Endothelial cell of umbilical vein (primary cell): ENCODE measurements around the gene RAB36. TPM values are rescaled to one million over a fixed set of nuclear protein-coding genes. Genes with fewer than 3 reads are reported as not detected.
A peak's percentile ranks its signal among the peaks of the same experiment; 100 is the strongest.

Source experiments
- Bru-seq: library from RNA; stranded (reverse); fragments of 400-500 nt; gene quantifications from one replicate; lab custom pipeline; 2021; lab: Mats Ljungman, UMichigan
- BruChase-seq, 2 experiments: library from RNA; stranded (reverse); fragments of 400-500 nt; gene quantifications; one replicate each; lab custom pipeline; 2021; lab: Mats Ljungman, UMichigan
- BruUV-seq: library from RNA; stranded (reverse); fragments of 400-500 nt; replicated peaks from 2 replicates; lab custom pipeline; 2021; lab: Mats Ljungman, UMichigan
- CTCF ChIA-PET: fragments of 300-600, 350-600 bp; sonication (Branson Sonifier 250); formaldehyde crosslinking; loops from one replicate; lab custom pipeline; 2021; ENCODE audit warnings: antibody characterized with exemption, inconsistent platforms; lab: Charles Lee
- POLR2A ChIA-PET: fragments of 300-600, 350-600 bp; sonication (Branson Sonifier 250); formaldehyde crosslinking; loops from one replicate; lab custom pipeline; 2021; ENCODE audit warnings: antibody characterized with exemption, inconsistent platforms; lab: Charles Lee
- DNase-seq: peaks from one replicate; pipeline ENCODE4 v3.0.0-alpha.2; 2011; ENCODE audit warnings: low read depth, low spot score
- FAIRE-seq: peaks from 2 replicates; lab custom pipeline; 2011; peaks lifted over from hg19 to GRCh38; lab: Jason Lieb, UNC
- H2AFZ ChIP-seq: 2 replicates; pipeline ENCODE4 v1.6.0; 2012; ENCODE audit warnings: low read depth, low read length, control low read depth, inconsistent platforms
- H3K27ac ChIP-seq: 2 replicates; pipeline ENCODE4 v1.5.1; 2011; ENCODE audit warnings: low read depth, mild to moderate bottlenecking, control low read depth, low read length, moderate library complexity; ENCODE audit not compliant: insufficient read depth
- H3K27me3 ChIP-seq, 2 experiments: 2 replicates each; pipeline versions ENCODE4 v1.6.0 to v1.6.1; 2011; ENCODE audit warnings: low read length in 2 of 2, mixed read lengths in 1 of 2; ENCODE audit not compliant: control insufficient read depth in 2 of 2, insufficient read depth in 2 of 2
- H3K36me3 ChIP-seq, 2 experiments: 2 replicates in 1 of 2; 3 replicates in 1 of 2; pipeline ENCODE4 v1.5.1; 2011; ENCODE audit warnings: low read length in 2 of 2, mild to moderate bottlenecking in 1 of 2, moderate library complexity in 1 of 2; ENCODE audit not compliant: control insufficient read depth in 2 of 2, insufficient read depth in 2 of 2; ENCODE audit errors: extremely low read depth in 1 of 2
- H3K4me1 ChIP-seq: 3 replicates; pipeline ENCODE4 v1.5.1; 2011; ENCODE audit warnings: mild to moderate bottlenecking, low read length; ENCODE audit not compliant: control insufficient read depth, insufficient read depth; ENCODE audit errors: extremely low read depth
- H3K4me2 ChIP-seq: 2 replicates; pipeline ENCODE4 v1.6.1; 2011; ENCODE audit warnings: low read length, control low read depth, mixed read lengths; ENCODE audit not compliant: insufficient read depth
- H3K4me3 ChIP-seq, 3 experiments: fragments of 200-600 bp in 1 of 3; sonication (generic), shearing (Covaris generic) in 1 of 3; replicated peaks in 1 of 3; 2 replicates each; pipeline ENCODE4 v1.5.1; 2011 to 2016; ENCODE audit warnings: control low read depth in 3 of 3, low read length in 3 of 3, mild to moderate bottlenecking in 2 of 3, inconsistent platforms in 1 of 3, low read depth in 1 of 3, moderate library complexity in 1 of 3; ENCODE audit not compliant: insufficient read depth in 1 of 3
- H3K79me2 ChIP-seq: 2 replicates; pipeline ENCODE4 v1.6.0; 2012; ENCODE audit warnings: low read length, inconsistent platforms; ENCODE audit not compliant: control insufficient read depth, insufficient read depth
- H3K9ac ChIP-seq: replicated peaks from 2 replicates; pipeline ENCODE3; 2011; ENCODE audit warnings: low read length, control low read depth; ENCODE audit not compliant: insufficient read depth; ENCODE audit errors: extremely low read depth
- H3K9me1 ChIP-seq: replicated peaks from 3 replicates; pipeline ENCODE4 v1.6.0; 2011; ENCODE audit warnings: mild to moderate bottlenecking, low read length; ENCODE audit not compliant: control insufficient read depth, insufficient read depth; ENCODE audit errors: extremely low read depth
- H3K9me3 ChIP-seq: replicated peaks from 2 replicates; pipeline ENCODE4 v1.5.1; 2012; ENCODE audit warnings: low read length, inconsistent platforms; ENCODE audit not compliant: control insufficient read depth, insufficient read depth
- H4K20me1 ChIP-seq: replicated peaks from 2 replicates; pipeline ENCODE3; 2011; ENCODE audit warnings: mild to moderate bottlenecking, low read length; ENCODE audit not compliant: control insufficient read depth, insufficient read depth; ENCODE audit errors: extremely low read depth
- CTCF ChIP-seq, 2 donors: IDR thresholded peaks; 1 replicate in 1 of 2; 2 replicates in 1 of 2; pipeline ENCODE4 v1.5.1; 2011; ENCODE audit warnings: low read length in 2 of 2, mild to moderate bottlenecking in 2 of 2, moderate library complexity in 2 of 2, control low read depth in 1 of 2, inconsistent platforms in 1 of 2, low read depth in 1 of 2; ENCODE audit not compliant: insufficient read depth in 1 of 2; ENCODE audit errors: extremely low read depth in 1 of 2
- EZH2 ChIP-seq: IDR thresholded peaks from 2 replicates; pipeline ENCODE4 v1.6.1; 2012; ENCODE audit warnings: borderline replicate concordance, low read depth, mild to moderate bottlenecking, moderate library complexity, low read length, inconsistent platforms; ENCODE audit not compliant: severe bottlenecking
- FOS ChIP-seq: IDR thresholded peaks from 2 replicates; pipeline ENCODE4 v1.6.1; 2011; ENCODE audit warnings: mild to moderate bottlenecking, low read length, moderate library complexity, borderline replicate concordance; ENCODE audit not compliant: insufficient read depth
- GATA2 ChIP-seq: IDR thresholded peaks from 2 replicates; pipeline ENCODE4 v1.7.0; 2011; ENCODE audit warnings: low read depth, mild to moderate bottlenecking, moderate library complexity, mixed read lengths, low read length; ENCODE audit not compliant: insufficient read length, insufficient read depth
- JUN ChIP-seq: IDR thresholded peaks from 2 replicates; pipeline ENCODE4 v1.6.1; 2011; ENCODE audit warnings: borderline replicate concordance, low read depth; ENCODE audit not compliant: insufficient read length, insufficient read depth
- MAX ChIP-seq: IDR thresholded peaks from 2 replicates; pipeline ENCODE4 v1.6.1; 2011; ENCODE audit not compliant: insufficient read depth, insufficient read length
- POLR2AphosphoS5 ChIP-seq: IDR thresholded peaks from 2 replicates; pipeline ENCODE4 v1.6.1; 2012; ENCODE audit warnings: low read depth, mild to moderate bottlenecking, control low read depth, low read length, moderate library complexity; ENCODE audit not compliant: insufficient read depth
- dilution Hi-C: fragments of 300-500 bp; cut with MboI; formaldehyde crosslinking; loops from one replicate; pipeline ENCODE4 v1.15.0; 2019; ENCODE audit warnings: low sequenced_read_pairs; ENCODE audit not compliant: extremely low pct_ligation_motif_present
- intact Hi-C: fragments of 100-400 bp; cut with micrococcal nuclease; formaldehyde crosslinking; loops from one replicate; pipeline ENCODE4 v1.10.0; 2022
- long read RNA-seq: library from polyadenylated mRNA; stranded (forward); transcript quantifications from one replicate; pipeline ENCODE4 v2.0.0, GENCODE V29; 2021
- polyA minus RNA-seq, 3 experiments: library from RNA; depleted of rRNA, polyadenylated mRNA; stranded (reverse); fragments of >200 nt; gene quantifications; 1 replicate in 1 of 3; 2 replicates in 2 of 3; pipeline ENCODE4 v1.2.3, GENCODE V29; 2011
- polyA plus RNA-seq, 4 experiments: library from polyadenylated mRNA; depleted of rRNA in 3 of 4; stranded (reverse) in 3 of 4; unstranded in 1 of 4; fragments of >200 nt; gene quantifications; 2 replicates each; pipeline versions ENCODE4 v1.2.1 to v1.2.3, GENCODE V29; 2011 to 2012; ENCODE audit warnings: missing spikeins in 1 of 4
- total RNA-seq: library from RNA; stranded (reverse); gene quantifications from 2 replicates; pipeline ENCODE4 v1.2.3, GENCODE V29; 2021

The RAB36 gene
- total RNA-seq (2.6 and 2.7 TPM in 2 replicates), polyA plus RNA-seq (3.1 and 3.3 TPM in 2 replicates), polyA minus RNA-seq (2.3 and 4.9 TPM in 2 replicates), Bru-seq, nascent RNA (percentile 34 among the genes with signal in this experiment), BruChase-seq, experiment 1, labeled RNA remaining after a 6-hour chase (percentile 23 among the genes with signal in this experiment), BruChase-seq, experiment 2, labeled RNA remaining after a 2-hour chase (percentile 24 among the genes with signal in this experiment)
- polyA plus RNA-seq (2011; cell fraction: cytosol; rRNA removed), result 2.0 and 2.2 TPM in 2 replicates
- 2.6 and 3.4 TPM in 2 replicates for polyA plus RNA-seq (2011; cell fraction: nucleus; rRNA removed)
- 1.7 and 2.2 TPM in 2 replicates for polyA plus RNA-seq (2012)
- not detected for polyA minus RNA-seq (2011; cell fraction: cytosol; rRNA and poly(A)+ RNA removed)
- 0.96 and 2.6 TPM in 2 replicates for polyA minus RNA-seq (2011; cell fraction: nucleus; rRNA and poly(A)+ RNA removed)
- long read RNA-seq, partial matches to known transcripts, result 1 of 5 reads
- long read RNA-seq, other reads (novel, unspliced or antisense), result 1 of 5 reads

- Histone ChIP-seq H2AFZ (peak within 1 kb of the TSS; percentile 77), H3K9me1 (no peaks in the 10 kb centered on the region), H3K79me2 (no peaks in the 10 kb centered on the region), H3K27ac (peak within 1 kb of the TSS; percentile 26), H3K4me2 (peak within 1 kb of the TSS; percentile 75), H3K27me3 (no peaks in the 10 kb centered on the region), H4K20me1 (no peaks in the 10 kb centered on the region), H3K4me1 (peaks cover 9% of the 10 kb centered on the region), H3K36me3 (no peaks in the 10 kb centered on the region), H3K9ac (peak within 1 kb of the TSS; percentile 52), H3K9me3 (no peaks in the 10 kb centered on the region), H3K4me3 (peak within 1 kb of the TSS; percentile 25 to 35 (median 26))
- DNase-seq, result peak; percentile 95
- ChIA-PET CTCF (interaction anchor here (0.9 to 3.0 kb wide), 6 partner anchors 12 to 241 kb away, joined by 3 to 16 read pairs (median 9); no protein-coding TSS in a partner anchor), POLR2A (interaction anchor here (0.7 kb wide), 1 partner anchor 147 kb away, joined by 3 read pairs; no protein-coding TSS in a partner anchor)
- TF ChIP-seq CTCF (IDR thresholded peaks at IDR 0.05; ENCODE audit: extremely low read depth in 1 of 2, insufficient read depth in 1 of 2, low read depth in 1 of 2, low read length in 2 of 2) (no peak), JUN (no peak), EZH2 (no peak), GATA2 (no peak), POLR2AphosphoS5 (peak; percentile 22), FOS (no peak), MAX (peak; percentile 58)
- intact Hi-C loops, result loop anchor here (10.0 kb wide), 1 partner anchor 240 kb away; no protein-coding TSS in a partner anchor
- BruUV-seq, result no TSS peak
- dilution Hi-C loops, result no loop called here
- peak; percentile 96 for FAIRE-seq
Observed at GRCh38 chr22:23144932-23145877, at the start of gene RAB36. TSS of gene RAB36 (plus strand) at chr22:23145477. CDS start at chr22:23146617, 1,140 bp downstream.
